GM10266 (cell line): Measurements from ENCODE around the gene CAP2.
"Not testable (repeated sequence)": the region's sequence is repeated elsewhere in the genome, so short reads cannot be mapped to it uniquely, and the experiment has no call there.

ENCODE experiments used
- DNase-seq: peaks from one replicate; pipeline ENCODE4 v3.0.0; 2012; ENCODE audit errors: extremely low spot score
- TF ChIP-seq, protein P1 (sequence below): IDR thresholded peaks from 2 replicates; pipeline ENCODE4 v1.5.1; 2012; ENCODE audit warnings: mild to moderate bottlenecking, low read depth; ENCODE audit not compliant: control insufficient read depth, insufficient read depth; ENCODE audit errors: missing control alignments

Gene CAP2

DNA sequence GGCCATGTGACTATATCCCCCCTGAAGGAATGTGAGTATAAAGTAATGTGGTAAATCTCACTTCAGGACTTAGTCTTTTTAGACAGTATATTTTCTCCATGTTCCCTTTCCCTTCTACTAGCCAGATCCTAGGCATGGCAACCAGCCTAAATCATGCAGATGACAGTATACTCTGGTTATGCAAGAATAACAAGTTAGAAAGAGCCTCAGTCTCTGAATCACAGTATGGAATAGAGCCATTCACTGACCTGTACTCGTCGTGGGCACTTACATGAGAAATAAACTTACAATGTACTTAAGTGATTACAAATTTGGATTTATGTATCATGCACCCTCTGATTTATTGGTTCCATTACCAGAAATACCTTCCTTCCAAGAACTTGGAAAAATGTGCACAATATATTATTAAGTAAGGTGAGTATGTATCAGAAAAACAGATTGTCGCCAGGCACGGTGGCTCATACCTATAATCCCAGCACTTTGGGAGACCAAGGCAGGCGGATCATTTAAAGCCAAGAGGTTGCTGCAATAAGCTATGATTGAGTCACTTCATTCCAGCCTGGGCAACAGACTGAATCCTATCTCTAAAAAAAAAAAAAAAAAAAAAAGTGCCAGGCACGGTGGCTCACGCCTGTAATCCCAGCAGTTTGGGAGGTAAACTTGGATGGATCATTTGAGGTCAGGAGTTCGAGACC lies 181.6 kb downstream of the CAP2 start:
- no peak for DNase-seq

DNA sequence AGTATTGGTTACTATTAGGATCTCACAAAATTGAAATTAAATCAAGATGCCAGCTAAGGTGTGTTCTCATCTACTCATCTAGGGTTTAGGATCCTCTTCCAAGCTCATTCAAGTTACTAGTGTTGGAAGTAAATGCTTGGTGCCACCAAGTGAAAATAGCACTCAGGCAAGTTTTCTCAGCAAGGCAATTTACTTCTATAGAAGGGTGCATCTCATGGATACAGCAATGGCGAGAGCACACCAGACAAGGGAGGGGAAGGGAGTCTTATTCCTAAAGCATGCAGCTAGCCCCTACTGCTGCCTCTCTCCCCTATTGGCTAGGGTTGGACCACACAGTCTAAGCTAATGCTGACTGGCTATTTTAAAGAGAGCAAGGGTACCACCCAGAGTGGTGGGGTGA lies 183.7 kb downstream of the CAP2 start:
- no peak for DNase-seq
- TF ChIP-seq, protein P1, sequence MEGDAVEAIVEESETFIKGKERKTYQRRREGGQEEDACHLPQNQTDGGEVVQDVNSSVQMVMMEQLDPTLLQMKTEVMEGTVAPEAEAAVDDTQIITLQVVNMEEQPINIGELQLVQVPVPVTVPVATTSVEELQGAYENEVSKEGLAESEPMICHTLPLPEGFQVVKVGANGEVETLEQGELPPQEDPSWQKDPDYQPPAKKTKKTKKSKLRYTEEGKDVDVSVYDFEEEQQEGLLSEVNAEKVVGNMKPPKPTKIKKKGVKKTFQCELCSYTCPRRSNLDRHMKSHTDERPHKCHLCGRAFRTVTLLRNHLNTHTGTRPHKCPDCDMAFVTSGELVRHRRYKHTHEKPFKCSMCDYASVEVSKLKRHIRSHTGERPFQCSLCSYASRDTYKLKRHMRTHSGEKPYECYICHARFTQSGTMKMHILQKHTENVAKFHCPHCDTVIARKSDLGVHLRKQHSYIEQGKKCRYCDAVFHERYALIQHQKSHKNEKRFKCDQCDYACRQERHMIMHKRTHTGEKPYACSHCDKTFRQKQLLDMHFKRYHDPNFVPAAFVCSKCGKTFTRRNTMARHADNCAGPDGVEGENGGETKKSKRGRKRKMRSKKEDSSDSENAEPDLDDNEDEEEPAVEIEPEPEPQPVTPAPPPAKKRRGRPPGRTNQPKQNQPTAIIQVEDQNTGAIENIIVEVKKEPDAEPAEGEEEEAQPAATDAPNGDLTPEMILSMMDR, result no peak

More for the DNA sequence above, 181.6 kb downstream of the CAP2 start:
- TF ChIP-seq, protein P1, result no peak

DNA sequence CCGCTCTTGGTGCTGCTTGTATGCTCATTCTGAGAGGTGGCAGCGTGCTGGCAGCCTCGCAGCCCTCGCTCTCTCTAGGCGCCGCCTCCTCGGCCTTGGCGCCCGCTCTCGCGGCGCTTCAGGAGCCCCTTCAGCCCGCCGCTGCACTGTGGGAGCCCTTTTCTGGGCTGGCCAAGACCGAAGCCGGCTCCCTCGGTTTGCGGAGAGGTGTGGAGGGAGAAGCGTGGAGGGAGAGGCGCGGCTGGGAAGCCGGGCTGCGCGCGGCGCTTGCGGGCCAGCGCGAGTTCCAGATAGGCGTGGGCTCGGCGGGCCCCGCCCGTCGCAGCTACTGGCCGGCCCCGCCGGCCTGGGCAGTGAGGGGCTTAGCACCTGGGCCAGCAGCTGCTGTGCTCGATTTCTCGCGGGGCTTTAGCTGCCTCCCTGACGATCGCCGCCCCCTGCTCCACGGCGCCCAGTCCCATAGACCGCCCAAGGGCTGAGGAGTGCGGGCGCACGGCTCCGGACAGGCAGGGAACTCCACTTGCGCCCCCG lies 187.2 kb downstream of the CAP2 start:
- TF ChIP-seq, protein P1, result no peak
- DNase-seq, result no peak

DNA sequence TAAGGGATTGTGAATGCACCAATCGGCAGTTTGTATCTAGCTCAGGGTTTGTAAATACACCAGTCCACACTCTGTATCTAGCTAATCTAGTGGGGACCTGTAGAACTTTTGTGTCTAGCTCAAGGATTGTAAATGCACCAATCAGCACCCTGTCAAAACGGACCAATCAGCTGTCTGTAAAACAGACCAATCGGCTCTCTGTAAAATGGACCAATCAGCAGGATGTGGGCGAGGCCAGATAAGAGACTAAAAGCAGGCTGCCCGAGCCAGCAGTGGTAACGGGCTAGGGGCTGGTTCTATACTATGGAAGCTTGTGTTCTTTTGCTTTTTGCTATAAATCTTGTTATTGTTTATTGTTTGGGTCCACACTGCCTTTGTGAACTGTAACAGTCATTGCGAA lies 187.9 kb downstream of the CAP2 start:
- DNase-seq, result not testable (repeated sequence)

DNA sequence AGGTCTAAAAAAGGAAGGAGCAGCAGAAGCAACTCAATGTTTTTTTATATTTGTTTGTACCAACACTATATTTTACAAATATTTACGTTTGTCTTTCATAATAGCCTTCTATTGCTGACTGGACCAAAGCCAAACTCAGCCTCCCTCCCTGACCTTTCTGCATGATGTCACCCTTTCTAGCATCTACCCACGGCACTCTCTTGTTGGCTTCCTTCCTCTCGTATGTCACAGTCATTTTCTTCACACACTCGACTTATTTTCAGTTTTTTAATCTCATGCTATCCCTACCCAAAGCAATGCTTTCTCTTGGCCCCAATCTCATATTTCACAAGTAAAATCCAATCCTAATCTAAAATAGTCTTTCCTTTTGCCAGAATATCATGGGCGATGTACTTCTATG lies 190.4 kb downstream of the CAP2 start:
- no peak for DNase-seq
- TF ChIP-seq, protein P1, result no peak

DNA sequence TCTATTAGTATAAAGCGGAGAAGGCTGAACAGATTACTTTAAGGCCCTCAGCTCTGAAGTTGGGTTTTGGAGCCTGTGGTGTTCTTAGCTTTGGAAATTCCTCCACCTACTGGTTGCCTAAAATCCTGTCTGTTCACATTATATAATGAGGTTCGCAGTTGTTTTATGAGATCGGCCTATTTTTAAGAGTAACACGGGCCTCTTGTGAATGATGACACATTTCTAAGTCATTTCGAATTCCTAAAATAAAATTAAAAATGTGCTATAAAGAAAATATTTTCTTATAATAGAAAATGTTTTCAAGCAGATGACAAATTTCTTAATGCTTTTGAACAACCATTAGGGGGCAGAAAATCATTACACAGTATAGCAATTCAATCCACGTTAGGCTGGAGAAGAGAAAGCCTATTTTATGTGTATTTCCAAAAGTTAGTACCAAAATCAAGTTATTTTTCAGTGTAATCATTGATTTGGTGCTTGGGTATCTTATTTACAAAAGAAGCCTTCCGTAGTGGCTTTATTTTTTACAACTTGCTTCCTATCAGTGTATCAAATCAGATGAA lies 190.9 kb downstream of the CAP2 start:
- peak; percentile 62 for DNase-seq
- TF ChIP-seq, protein P1, result peak; percentile 52

DNA sequence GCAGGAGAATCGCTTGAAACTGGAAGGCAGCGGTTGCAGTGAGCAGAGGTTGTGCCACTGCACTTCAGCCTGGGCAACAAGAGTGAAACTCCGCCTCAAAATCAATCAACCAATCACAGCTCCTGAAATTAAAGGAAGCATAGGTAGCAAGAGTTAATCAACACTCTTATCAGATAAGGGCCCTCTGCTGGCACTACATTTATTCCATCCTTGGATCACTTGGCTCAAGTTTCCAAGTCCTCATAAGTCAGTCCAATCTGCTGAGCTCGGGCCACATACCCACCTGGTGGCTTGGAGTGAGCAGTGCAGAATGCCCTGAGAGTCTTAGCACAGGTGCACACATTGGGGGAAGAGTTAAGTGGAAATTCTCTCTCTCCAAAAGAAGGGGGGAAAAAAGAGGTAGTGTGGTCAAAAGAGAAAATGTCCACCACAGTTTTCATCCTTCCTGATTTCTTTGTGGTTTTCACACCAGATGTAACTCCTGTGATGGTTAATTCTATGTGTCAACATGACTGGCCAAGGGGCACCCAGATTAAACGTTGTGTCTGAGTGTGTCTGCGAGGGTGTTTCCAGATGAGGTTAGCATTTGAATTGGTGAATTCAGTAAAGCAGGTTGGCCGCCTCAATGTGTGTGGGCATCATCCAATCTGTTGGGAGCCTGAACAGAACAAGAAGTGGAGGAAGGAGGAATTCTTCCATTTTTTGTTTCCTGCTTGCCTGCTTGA lies 192.5 kb downstream of the CAP2 start:
- TF ChIP-seq, protein P1, result no peak
- no peak for DNase-seq

DNA sequence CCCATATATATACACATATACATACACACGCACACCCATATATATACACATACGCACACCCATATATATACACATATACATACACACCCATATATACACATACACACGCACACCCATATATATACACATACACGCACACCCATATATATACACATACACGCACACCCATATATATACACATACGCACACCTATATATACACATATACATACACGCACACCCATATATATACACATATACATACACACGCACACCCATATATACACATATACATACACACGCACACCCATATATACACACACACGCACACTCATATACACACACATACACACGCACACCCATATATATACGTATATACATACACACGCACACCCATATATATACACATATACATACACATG lies 193.2 kb downstream of the CAP2 start:
- not testable (repeated sequence) for DNase-seq
